HEK293T (cell line): Measurements from ENCODE around the gene SGCA.

Source experiments
- CTCF ChIA-PET: fragments of 350-600 bp; formaldehyde crosslinking; extraction: SDS; loops from one replicate; lab custom pipeline; 2021; ENCODE audit warnings: antibody characterized with exemption, inconsistent platforms; lab: Yijun Ruan, JAX
- POLR2A ChIA-PET: fragments of 350-600 bp; formaldehyde crosslinking; extraction: SDS; loops from one replicate; lab custom pipeline; 2020; ENCODE audit warnings: antibody characterized with exemption, inconsistent platforms; lab: Yijun Ruan, JAX
- DNase-seq: peaks from one replicate; pipeline ENCODE4 v3.0.0; 2012; ENCODE audit warnings: mixed read lengths; ENCODE audit errors: extremely low spot score
- ARNT ChIP-seq: fragments of 450-650 bp; IDR thresholded peaks from 2 replicates; pipeline ENCODE4 v1.6.1; 2017; ENCODE audit warnings: mild to moderate bottlenecking
- BHLHE40 ChIP-seq: fragments of 450-650 bp; IDR thresholded peaks from 2 replicates; pipeline ENCODE4 v1.6.1; 2016; ENCODE audit warnings: mild to moderate bottlenecking, moderate library complexity, borderline replicate concordance
- CTBP1 ChIP-seq: fragments of 450-650 bp; IDR thresholded peaks from 2 replicates; pipeline ENCODE4 v1.6.1; 2016; ENCODE audit warnings: borderline replicate concordance
- ELF4 ChIP-seq: fragments of 450-650 bp; IDR thresholded peaks from 2 replicates; pipeline ENCODE4 v1.6.1; 2017; ENCODE audit warnings: antibody characterized with exemption
- FOXA1 ChIP-seq: fragments of 450-650 bp; IDR thresholded peaks from 2 replicates; pipeline ENCODE4 v1.6.1; 2016; ENCODE audit warnings: mild to moderate bottlenecking
- FOXK2 ChIP-seq: fragments of 450-650 bp; IDR thresholded peaks from 2 replicates; pipeline ENCODE4 v1.6.1; 2016; ENCODE audit warnings: mild to moderate bottlenecking
- FOXM1 ChIP-seq: fragments of 450-650 bp; IDR thresholded peaks from 2 replicates; pipeline ENCODE4 v1.6.1; 2017; ENCODE audit warnings: mild to moderate bottlenecking, borderline replicate concordance
- HDGF ChIP-seq: fragments of 450-650 bp; IDR thresholded peaks from 2 replicates; pipeline ENCODE4 v1.6.1; 2017; ENCODE audit warnings: antibody characterized with exemption, borderline replicate concordance
- L3MBTL2 ChIP-seq: fragments of 450-650 bp; conservative IDR thresholded peaks from 2 replicates; pipeline ENCODE4 v1.6.1; 2016; ENCODE audit warnings: mild to moderate bottlenecking
- LEF1 ChIP-seq: fragments of 450-650 bp; IDR thresholded peaks from 2 replicates; pipeline ENCODE4 v1.6.1; 2017; ENCODE audit warnings: mild to moderate bottlenecking, borderline replicate concordance
- NFRKB ChIP-seq: fragments of 450-650 bp; IDR thresholded peaks from 2 replicates; pipeline ENCODE4 v1.6.1; 2016; ENCODE audit warnings: mild to moderate bottlenecking, moderate library complexity
- SP1 ChIP-seq: fragments of 450-650 bp; IDR thresholded peaks from 2 replicates; pipeline ENCODE4 v1.6.1; 2017
- SUZ12 ChIP-seq: fragments of 450-650 bp; IDR thresholded peaks from 2 replicates; pipeline ENCODE4 v1.6.1; 2016; ENCODE audit warnings: mild to moderate bottlenecking
- TARDBP ChIP-seq: fragments of 450-650 bp; IDR thresholded peaks from 2 replicates; pipeline ENCODE4 v1.6.1; 2016
- ZNF384 ChIP-seq: fragments of 450-650 bp; IDR thresholded peaks from 2 replicates; pipeline ENCODE4 v1.6.1; 2016
- TF ChIP-seq, protein P1 (sequence below): fragments of 450-650 bp; IDR thresholded peaks from 2 replicates; pipeline ENCODE4 v1.6.1; 2016

The SGCA gene

DNA sequence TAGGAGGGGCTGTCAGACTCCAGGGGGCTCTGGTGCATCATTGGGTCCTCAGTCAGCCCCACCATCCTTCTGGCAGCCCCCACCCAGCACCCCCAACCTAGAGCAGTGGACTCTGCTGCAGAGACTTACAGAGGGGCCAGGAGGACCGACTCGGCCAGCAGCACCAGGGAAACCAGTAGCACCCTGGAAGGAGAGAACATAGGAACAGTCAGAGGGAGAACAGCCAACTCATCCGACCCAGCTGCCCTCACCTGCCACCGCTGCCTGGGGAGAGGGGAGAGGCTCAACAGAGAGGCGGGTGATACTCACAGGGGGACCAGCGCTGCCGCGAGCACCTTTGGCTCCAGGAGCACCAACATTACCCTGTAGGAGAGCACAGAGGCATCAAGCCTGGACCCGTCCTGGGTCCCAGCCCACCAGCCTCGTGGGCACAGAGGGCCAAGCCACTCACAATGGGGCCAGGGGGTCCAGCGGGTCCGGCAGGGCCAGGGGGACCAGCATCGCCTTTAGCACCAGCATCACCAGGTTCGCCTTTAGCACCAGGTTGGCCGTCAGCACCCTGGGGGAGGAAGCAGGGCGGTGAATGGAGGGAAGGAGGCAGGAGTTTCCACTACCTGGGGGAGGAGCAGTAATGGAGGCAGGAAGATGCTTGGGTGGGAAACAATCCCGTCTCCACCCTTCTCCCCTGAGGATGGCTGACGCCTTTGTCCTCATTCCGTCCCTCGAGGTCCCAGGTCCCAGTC, 23.9 kb downstream of the SGCA start:
- ChIA-PET POLR2A (interaction anchor here (0.8 kb wide), 1 partner anchor 29 kb away, joined by 3 read pairs; no protein-coding TSS in a partner anchor), CTCF (interaction anchor here (1.4 kb wide), 1 partner anchor 20 kb away, joined by 6 read pairs; no protein-coding TSS in a partner anchor)
- no peak for DNase-seq
- TF ChIP-seq FOXM1 (no peak), FOXK2 (no peak), SP1 (no peak), ZNF384 (no peak), L3MBTL2 (no peak), LEF1 (no peak), ARNT (no peak), CTBP1 (no peak), SUZ12 (no peak), ELF4 (no peak), FOXA1 (no peak)
- TF ChIP-seq, protein P1, sequence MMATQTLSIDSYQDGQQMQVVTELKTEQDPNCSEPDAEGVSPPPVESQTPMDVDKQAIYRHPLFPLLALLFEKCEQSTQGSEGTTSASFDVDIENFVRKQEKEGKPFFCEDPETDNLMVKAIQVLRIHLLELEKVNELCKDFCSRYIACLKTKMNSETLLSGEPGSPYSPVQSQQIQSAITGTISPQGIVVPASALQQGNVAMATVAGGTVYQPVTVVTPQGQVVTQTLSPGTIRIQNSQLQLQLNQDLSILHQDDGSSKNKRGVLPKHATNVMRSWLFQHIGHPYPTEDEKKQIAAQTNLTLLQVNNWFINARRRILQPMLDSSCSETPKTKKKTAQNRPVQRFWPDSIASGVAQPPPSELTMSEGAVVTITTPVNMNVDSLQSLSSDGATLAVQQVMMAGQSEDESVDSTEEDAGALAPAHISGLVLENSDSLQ = no peak

DNA sequence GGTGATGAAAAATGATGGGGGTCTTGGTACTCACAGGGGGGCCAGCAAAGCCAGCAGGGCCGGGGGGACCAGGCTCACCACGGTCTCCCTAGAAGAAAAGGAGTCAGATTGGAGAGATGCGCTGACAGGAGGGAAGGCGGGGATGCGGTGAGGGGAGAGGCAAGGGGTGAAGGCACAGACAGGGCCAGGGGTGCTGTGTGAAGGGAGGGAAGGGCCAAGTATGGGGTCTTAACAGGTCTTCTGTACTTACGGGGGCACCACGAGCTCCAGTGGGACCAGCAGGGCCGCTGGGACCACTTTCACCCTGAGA, 24.4 kb downstream of the SGCA start:
- DNase-seq = no peak
- TF ChIP-seq, protein P1 = no peak
- TF ChIP-seq ARNT (no peak), SP1 (no peak), NFRKB (no peak), ELF4 (no peak), SUZ12 (no peak), HDGF (no peak), FOXM1 (no peak), L3MBTL2 (no peak), TARDBP (no peak), FOXK2 (no peak)
- POLR2A ChIA-PET = interaction anchor here (0.8 kb wide), 1 partner anchor 29 kb away, joined by 3 read pairs; no protein-coding TSS in a partner anchor
- CTCF ChIA-PET = interaction anchor here (1.4 kb wide), 1 partner anchor 21 kb away, joined by 6 read pairs; no protein-coding TSS in a partner anchor

GRCh38 chr17:50190603-50191358, 25.0 kb downstream of the SGCA start:
- POLR2A ChIA-PET = interaction anchor here (0.8 kb wide), 1 partner anchor 30 kb away, joined by 3 read pairs; no protein-coding TSS in a partner anchor
- no peak for DNase-seq
- TF ChIP-seq, protein P1 = no peak
- TF ChIP-seq SUZ12 (no peak), TARDBP (no peak), LEF1 (no peak), ARNT (no peak), SP1 (no peak), FOXK2 (no peak)
- CTCF ChIA-PET = interaction anchor here (1.4 kb wide), 1 partner anchor 21 kb away, joined by 6 read pairs; no protein-coding TSS in a partner anchor

GRCh38 chr17:50191359-50192143, 25.7 kb downstream of the SGCA start:
- ChIA-PET POLR2A (no interaction called here), CTCF (interaction anchor here (1.4 kb wide), 1 partner anchor 22 kb away, joined by 6 read pairs; no protein-coding TSS in a partner anchor)
- TF ChIP-seq LEF1 = no peak
- no peak for TF ChIP-seq FOXK2
- no peak for DNase-seq

GRCh38 chr17:50192144-50192617, 26.4 kb downstream of the SGCA start:
- CTCF ChIA-PET = no interaction called here
- no peak for DNase-seq

More at GRCh38 chr17:50192144-50192617, 26.4 kb downstream of the SGCA start:
- POLR2A ChIA-PET = no interaction called here
- TF ChIP-seq SP1 = no peak
- TF ChIP-seq, protein P1 = no peak
- no peak for TF ChIP-seq HDGF
- no peak for TF ChIP-seq BHLHE40
- TF ChIP-seq FOXM1 = no peak
- TF ChIP-seq CTBP1 = no peak
- no peak for TF ChIP-seq L3MBTL2
- no peak for TF ChIP-seq LEF1
- TF ChIP-seq NFRKB = no peak
- no peak for TF ChIP-seq ELF4
- TF ChIP-seq FOXA1 = no peak
- no peak for TF ChIP-seq ARNT
- TF ChIP-seq FOXK2 = no peak
- TF ChIP-seq TARDBP = no peak
- no peak for TF ChIP-seq ZNF384
- TF ChIP-seq SUZ12 = no peak
